OCI-LY7 (cell line): Measurements from ENCODE around the gene USP15. TPM values are rescaled to one million over a fixed set of nuclear protein-coding genes. Genes with fewer than 3 reads are reported as not detected.

Source experiments
- BruUV-seq: library from RNA; stranded (reverse); fragments of 400-500 nt; replicated peaks from 2 replicates; lab custom pipeline; 2021; lab: Mats Ljungman, UMichigan
- CTCF ChIA-PET: fragments of 300-600 bp; sonication (Branson Sonifier 250); formaldehyde crosslinking; loops from one replicate; lab custom pipeline; 2022; ENCODE audit warnings: antibody characterized with exemption; ENCODE audit not compliant: unreplicated experiment; lab: Charles Lee
- POLR2A ChIA-PET: fragments of 300-600 bp; sonication (Branson Sonifier 250); formaldehyde crosslinking; loops from one replicate; lab custom pipeline; 2022; ENCODE audit warnings: antibody characterized with exemption; lab: Charles Lee
- DNase-seq: peaks from one replicate; pipeline ENCODE4 v3.0.0-alpha.2; 2015; ENCODE audit warnings: low spot score
- H2AFZ ChIP-seq: fragments of 200-600 bp; sonication (generic), shearing (Covaris generic); 2 replicates; pipeline ENCODE4 v1.6.1; 2014; ENCODE audit warnings: mild to moderate bottlenecking, antibody characterized with exemption, low read length, moderate library complexity
- H3K27ac ChIP-seq: fragments of 200-600 bp; sonication (generic); 2 replicates; pipeline ENCODE4 v1.5.1; 2014; ENCODE audit warnings: mixed run types, low read depth, mild to moderate bottlenecking, moderate library complexity, low read length, inconsistent platforms; ENCODE audit not compliant: poor library complexity, severe bottlenecking
- H3K36me3 ChIP-seq: fragments of 200-600 bp; sonication (generic); 2 replicates; pipeline ENCODE4 v1.6.1; 2014; ENCODE audit warnings: mild to moderate bottlenecking, antibody characterized with exemption, low read length, moderate library complexity, mixed read lengths; ENCODE audit not compliant: insufficient read depth
- H3K4me1 ChIP-seq: fragments of 200-600 bp; sonication (generic); 2 replicates; pipeline ENCODE4 v1.5.1; 2014; ENCODE audit warnings: mild to moderate bottlenecking, low read length; ENCODE audit not compliant: insufficient read depth, poor library complexity, severe bottlenecking
- H3K4me2 ChIP-seq: fragments of 200-600 bp; sonication (generic); 2 replicates; pipeline ENCODE4 v1.6.1; 2014; ENCODE audit warnings: mild to moderate bottlenecking, low read length
- H3K4me3 ChIP-seq: fragments of 200-600 bp; sonication (generic); 2 replicates; pipeline ENCODE4 v1.5.1; 2014; ENCODE audit warnings: mild to moderate bottlenecking, low read depth, low read length; ENCODE audit not compliant: poor library complexity, severe bottlenecking
- H3K79me2 ChIP-seq: fragments of 200-600 bp; sonication (generic); 2 replicates; pipeline ENCODE4 v1.6.1; 2016; ENCODE audit warnings: low read depth, mild to moderate bottlenecking, low read length, moderate library complexity, mixed read lengths; ENCODE audit not compliant: insufficient read depth
- H3K9me2 ChIP-seq: fragments of 200-600 bp; sonication (generic); 2 replicates; pipeline ENCODE4 v1.6.1; 2016; ENCODE audit warnings: mild to moderate bottlenecking, low read length, mixed read lengths; ENCODE audit not compliant: insufficient read depth
- H3K9me3 ChIP-seq: fragments of 200-600 bp; sonication (generic); 2 replicates; pipeline ENCODE4 v1.6.1; 2014; ENCODE audit warnings: mild to moderate bottlenecking, mixed run types, low read length, mixed read lengths
- H4K20me1 ChIP-seq: fragments of 200-600 bp; sonication (generic); 2 replicates; pipeline ENCODE4 v1.6.1; 2014; ENCODE audit warnings: mild to moderate bottlenecking, antibody characterized with exemption, low read length, moderate library complexity, mixed read lengths; ENCODE audit not compliant: insufficient read depth
- EZH2phosphoT487 ChIP-seq: fragments of 200-600 bp; sonication (generic); IDR thresholded peaks from 2 replicates; pipeline ENCODE4 v1.6.1; 2018; ENCODE audit warnings: low read depth, borderline replicate concordance, mild to moderate bottlenecking, mixed run types, antibody characterized with exemption, low read length, moderate library complexity, mixed read lengths
- intact Hi-C: fragments of 100-400 bp; cut with micrococcal nuclease; formaldehyde crosslinking; loops from one replicate; pipeline ENCODE4 v1.10.0; 2022; ENCODE audit not compliant: unreplicated experiment
- total RNA-seq, 2 experiments: library from RNA; depleted of rRNA in 1 of 2; stranded (reverse); fragments of >200 nt in 1 of 2; shearing (Covaris generic) in 1 of 2; gene quantifications; 2 replicates each; pipeline ENCODE4 v1.2.3, GENCODE V29; 2014 to 2022
- TF ChIP-seq, protein P1 (sequence below): fragments of 200-600 bp; sonication (generic); conservative IDR thresholded peaks from 2 replicates; pipeline ENCODE4 v1.5.1; 2014; ENCODE audit warnings: mild to moderate bottlenecking, antibody characterized with exemption, low read length, moderate library complexity, mixed read lengths

USP15 gene
- total RNA-seq, 2 experiments from 2014 or later, result 43.3 to 62.8 TPM

DNA sequence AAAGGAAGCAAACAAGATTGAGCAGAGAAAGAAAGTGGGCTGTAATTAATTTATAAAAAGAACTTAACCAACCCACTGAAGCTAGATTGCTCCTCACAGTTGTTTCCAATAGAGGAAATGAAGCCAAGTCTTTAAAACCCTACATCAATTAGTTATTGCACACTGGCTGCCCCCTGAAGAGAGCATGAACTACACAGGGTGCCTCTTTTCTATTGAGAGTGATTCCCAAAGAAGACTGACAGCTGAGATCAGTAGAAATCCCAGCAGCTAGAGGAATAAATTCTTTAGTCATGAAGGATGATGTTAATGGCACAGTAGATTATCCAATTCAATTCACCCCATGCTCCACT lies 8.6 kb upstream of the USP15 start:
- H3K9me2 ChIP-seq, result no peaks in the 10 kb centered on the region
- intact Hi-C loops, result no loop called here
- no peaks in the 10 kb centered on the region for H3K9me3 ChIP-seq
- no TSS peak for BruUV-seq
- DNase-seq, result no peak
- no peaks in the 10 kb centered on the region for H3K4me1 ChIP-seq
- no peak overlapping the region for H2AFZ ChIP-seq
- H4K20me1 ChIP-seq, result no peaks in the 10 kb centered on the region
- POLR2A ChIA-PET, result no interaction called here
- no peak overlapping the region for H3K4me2 ChIP-seq
- H3K36me3 ChIP-seq, result no peaks in the 10 kb centered on the region
- no peak overlapping the region for H3K27ac ChIP-seq
- H3K4me3 ChIP-seq, result no peak overlapping the region
- CTCF ChIA-PET, result no interaction called here
- TF ChIP-seq, protein P1, sequence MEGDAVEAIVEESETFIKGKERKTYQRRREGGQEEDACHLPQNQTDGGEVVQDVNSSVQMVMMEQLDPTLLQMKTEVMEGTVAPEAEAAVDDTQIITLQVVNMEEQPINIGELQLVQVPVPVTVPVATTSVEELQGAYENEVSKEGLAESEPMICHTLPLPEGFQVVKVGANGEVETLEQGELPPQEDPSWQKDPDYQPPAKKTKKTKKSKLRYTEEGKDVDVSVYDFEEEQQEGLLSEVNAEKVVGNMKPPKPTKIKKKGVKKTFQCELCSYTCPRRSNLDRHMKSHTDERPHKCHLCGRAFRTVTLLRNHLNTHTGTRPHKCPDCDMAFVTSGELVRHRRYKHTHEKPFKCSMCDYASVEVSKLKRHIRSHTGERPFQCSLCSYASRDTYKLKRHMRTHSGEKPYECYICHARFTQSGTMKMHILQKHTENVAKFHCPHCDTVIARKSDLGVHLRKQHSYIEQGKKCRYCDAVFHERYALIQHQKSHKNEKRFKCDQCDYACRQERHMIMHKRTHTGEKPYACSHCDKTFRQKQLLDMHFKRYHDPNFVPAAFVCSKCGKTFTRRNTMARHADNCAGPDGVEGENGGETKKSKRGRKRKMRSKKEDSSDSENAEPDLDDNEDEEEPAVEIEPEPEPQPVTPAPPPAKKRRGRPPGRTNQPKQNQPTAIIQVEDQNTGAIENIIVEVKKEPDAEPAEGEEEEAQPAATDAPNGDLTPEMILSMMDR, result no peak
- no peak for TF ChIP-seq EZH2phosphoT487
- no peaks in the 10 kb centered on the region for H3K79me2 ChIP-seq

DNA sequence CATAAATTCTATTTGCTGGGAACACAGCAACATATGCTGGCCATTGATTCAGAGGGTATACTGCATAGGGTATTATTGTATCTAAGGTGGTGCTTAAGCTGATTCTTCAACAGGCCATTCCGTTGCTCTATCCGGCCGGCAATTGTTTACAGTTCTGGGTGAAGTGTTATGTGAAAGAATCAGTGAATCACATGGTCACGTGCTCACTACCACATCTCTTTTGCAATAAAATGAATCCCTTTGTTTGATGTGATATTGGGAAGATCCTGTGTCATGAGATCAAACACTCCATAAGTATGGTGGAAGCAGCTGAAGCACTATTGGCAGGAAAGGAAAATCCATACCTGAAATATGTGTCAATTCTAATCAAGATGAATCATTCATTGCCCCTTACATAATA lies 7.6 kb upstream of the USP15 start:
- H3K4me2 ChIP-seq, result no peak overlapping the region
- ChIA-PET POLR2A (no interaction called here), CTCF (no interaction called here)
- H3K9me3 ChIP-seq, result no peaks in the 10 kb centered on the region
- BruUV-seq, result no TSS peak
- H3K79me2 ChIP-seq, result no peaks in the 10 kb centered on the region
- H3K36me3 ChIP-seq, result no peaks in the 10 kb centered on the region
- no peak overlapping the region for H2AFZ ChIP-seq
- H3K9me2 ChIP-seq, result no peaks in the 10 kb centered on the region
- no peak overlapping the region for H3K27ac ChIP-seq
- DNase-seq, result no peak
- H4K20me1 ChIP-seq, result no peaks in the 10 kb centered on the region
- intact Hi-C loops, result no loop called here
- H3K4me3 ChIP-seq, result no peak overlapping the region
- no peaks in the 10 kb centered on the region for H3K4me1 ChIP-seq
- TF ChIP-seq, protein P1, result no peak
- no peak for TF ChIP-seq EZH2phosphoT487

DNA sequence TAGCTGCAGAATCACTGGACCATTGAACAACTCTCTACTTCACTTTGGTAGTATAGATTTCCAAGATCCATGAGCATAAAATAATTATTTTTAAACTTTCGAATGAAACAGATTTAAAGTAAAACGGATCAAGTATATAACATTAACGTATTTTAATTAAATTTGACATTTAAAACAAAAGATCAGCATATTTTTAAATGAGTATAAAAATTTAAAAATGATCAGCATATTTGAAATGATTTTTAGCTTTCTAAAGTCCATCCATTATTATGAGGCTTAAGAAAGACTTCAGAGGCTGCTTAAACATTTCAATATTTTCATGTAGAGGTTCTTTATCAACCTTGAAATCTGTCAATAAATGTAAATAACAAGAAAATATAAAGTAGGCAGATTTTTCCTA lies 5.2 kb upstream of the USP15 start:
- DNase-seq, result no peak
- no peak overlapping the region for H3K4me2 ChIP-seq
- TF ChIP-seq, protein P1, result no peak
- no peak for TF ChIP-seq EZH2phosphoT487
- BruUV-seq, result no TSS peak
- no peak overlapping the region for H3K27ac ChIP-seq
- H2AFZ ChIP-seq, result no peak overlapping the region
- H3K9me3 ChIP-seq, result no peaks in the 10 kb centered on the region
- H3K4me1 ChIP-seq, result peaks cover 6% of the 10 kb centered on the region
- intact Hi-C loops, result loop anchor here (5.0 kb wide), 1 partner anchor 542 kb away; no protein-coding TSS in a partner anchor
- ChIA-PET CTCF (no interaction called here), POLR2A (no interaction called here)
- H3K36me3 ChIP-seq, result no peaks in the 10 kb centered on the region
- no peaks in the 10 kb centered on the region for H3K79me2 ChIP-seq
- no peaks in the 10 kb centered on the region for H4K20me1 ChIP-seq
- H3K4me3 ChIP-seq, result no peak overlapping the region
- H3K9me2 ChIP-seq, result no peaks in the 10 kb centered on the region
